Hematopoietic multipotent progenitor cell treated with erythropoietin and hydrocortisone succinate and interleukin-3 and kit ligand, for 6 days (in vitro differentiated cells): ENCODE results near the gene TFRC.
"Not testable (repeated sequence)": the region's sequence is repeated elsewhere in the genome, so short reads cannot be mapped to it uniquely, and the experiment has no call there.

Experiments used
- DNase-seq: peaks from one replicate; pipeline ENCODE4 v3.0.0-alpha.2; 2015

Gene TFRC

DNA sequence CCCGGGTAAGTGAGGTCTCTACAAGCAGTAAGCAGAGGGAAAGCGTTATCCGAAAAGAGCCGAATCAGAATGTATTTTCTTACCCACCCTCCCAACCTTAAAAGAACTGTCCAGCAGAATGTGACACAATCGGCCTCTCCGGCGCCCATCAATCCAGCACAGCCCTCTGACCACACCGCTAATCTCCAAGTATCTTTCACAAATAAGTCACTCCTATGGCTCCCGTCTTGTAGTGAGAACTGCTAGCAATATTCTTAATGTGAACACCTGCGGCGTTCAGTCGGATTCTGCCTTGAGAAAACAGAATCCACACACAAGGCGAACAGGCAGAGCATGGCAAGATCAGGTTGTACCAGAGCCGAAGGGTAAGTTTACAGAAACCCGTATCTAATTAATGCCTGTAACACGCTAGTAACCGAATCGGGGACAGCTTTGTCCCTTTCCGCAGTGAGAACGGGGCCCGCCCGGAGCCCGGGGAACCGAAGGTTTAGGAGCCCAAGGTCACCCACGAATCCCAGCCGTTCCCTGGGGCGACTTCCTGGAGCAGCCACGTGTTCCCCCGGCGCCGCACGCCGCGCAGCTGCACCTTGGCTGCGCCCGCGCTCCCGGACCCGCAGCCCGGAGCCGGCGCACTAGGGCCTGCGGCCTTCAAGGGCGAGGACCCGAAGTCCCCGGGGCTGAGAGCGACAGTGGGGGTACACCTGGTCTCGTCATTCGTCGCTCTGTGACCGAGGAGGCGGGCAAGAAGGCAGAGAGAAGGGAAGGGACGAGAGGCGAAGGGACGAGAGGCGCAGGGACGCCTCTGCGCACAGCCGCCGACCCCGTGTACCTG, 672 bp downstream of the TFRC start:
- DNase-seq, result peak; percentile 63

GRCh38 chr3:196080101-196080846, 1.6 kb downstream of the TFRC start:
- peak; percentile 70 for DNase-seq

GRCh38 chr3:196079682-196080081, 2.2 kb downstream of the TFRC start:
- peak; percentile 54 for DNase-seq

DNA sequence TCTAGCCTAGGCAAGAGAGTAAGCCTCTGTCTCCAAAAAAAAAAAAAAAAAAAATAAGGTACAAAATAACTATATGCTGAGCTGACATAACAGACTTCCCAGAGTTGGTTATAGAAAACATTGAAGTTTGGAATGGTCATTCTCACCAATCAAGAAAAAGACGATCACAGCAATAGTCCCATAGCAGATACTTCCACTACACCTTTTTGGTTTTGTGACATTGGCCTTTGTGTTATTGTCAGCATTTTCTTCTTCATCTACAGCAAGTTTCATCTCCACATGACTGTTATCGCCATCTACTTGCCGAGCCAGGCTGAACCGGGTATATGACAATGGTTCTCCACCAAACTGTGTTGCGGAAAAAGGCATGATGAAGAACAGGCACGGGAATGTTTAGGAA, 6.9 kb downstream of the TFRC start:
- peak; percentile 44 for DNase-seq

DNA sequence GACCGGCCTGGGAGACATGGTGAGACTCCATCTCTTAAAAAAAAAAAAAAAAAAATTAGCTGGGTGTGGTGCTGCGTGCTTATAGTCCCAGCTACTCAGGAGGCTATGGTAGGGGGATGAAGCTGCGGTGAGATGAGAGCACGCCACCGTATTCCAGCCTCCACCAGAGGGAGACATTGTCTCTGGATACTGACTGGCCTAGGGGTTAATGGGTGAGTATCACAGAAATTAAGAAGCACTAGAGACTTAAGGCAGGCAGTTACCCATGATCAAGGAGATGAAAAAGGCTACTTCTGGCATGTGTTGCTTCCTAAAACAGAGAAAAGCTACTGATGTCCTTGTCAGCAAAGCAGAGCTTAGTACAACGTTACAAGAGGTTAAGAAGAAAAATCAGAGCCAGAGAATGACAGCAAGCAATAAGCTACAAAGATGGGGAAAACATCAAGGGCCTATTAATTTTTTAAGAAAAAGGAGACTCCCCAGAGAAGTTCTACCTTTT, 8.6 kb downstream of the TFRC start:
- DNase-seq, result peak; percentile 90

DNA sequence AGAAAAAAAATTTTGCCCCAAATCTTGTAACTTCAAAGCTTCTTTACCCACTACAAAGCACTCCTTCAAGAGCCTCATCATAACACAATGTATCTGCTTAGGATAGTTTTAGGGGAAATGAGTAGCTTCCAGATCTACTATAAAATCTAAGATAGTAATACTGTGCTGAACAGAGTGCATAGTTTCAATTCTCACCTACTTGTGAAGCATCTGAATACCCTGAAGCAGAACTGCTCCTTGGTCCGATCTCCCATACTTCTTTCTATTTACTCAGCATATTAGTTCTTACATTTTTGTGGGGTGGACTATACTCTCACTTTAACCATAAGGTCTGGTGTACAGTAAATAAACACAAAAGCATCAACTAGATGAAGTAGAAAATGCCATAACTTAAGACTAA, 9.6 kb downstream of the TFRC start:
- DNase-seq, result peak; percentile 20

DNA sequence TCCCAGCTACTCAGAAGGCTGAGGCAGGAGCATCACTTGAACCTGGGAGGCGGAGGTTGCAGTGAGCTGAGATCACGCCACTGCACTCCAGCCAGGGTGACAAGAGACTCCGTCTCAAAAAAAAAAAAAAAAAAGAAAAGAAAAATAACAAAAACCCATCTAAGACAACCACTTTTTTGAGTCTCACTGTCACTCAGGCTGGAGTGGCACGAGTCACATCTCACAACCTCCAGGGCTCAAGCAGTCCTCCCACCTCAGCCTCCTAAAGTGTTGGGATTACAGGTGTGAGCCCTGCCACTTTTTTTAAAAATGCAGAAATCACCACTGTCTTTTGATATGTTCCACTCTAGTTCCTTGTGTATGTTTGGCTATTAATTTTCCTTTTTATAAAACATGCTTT, 13.1 kb downstream of the TFRC start:
- DNase-seq, result peak; percentile 46

DNA sequence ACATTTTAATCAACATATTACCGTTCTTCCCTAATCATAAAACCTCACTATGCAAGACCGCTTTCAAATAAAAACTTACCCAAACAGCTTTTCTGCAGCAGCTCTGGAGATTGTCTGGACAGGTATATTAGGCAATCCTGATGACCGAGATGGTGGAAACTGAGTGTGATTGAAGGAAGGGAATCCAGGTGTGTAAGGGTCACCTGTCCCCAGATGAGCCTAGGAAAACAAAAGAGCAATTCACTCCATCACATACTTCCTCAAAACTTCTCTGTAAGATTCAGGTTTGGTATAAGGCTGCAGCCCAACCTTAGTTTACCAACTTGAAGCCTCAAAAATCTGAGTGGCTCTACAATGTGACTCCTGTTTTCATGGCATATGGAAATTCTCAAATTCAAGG, 14.5 kb downstream of the TFRC start:
- DNase-seq, result peak; percentile 12

GRCh38 chr3:196063971-196064370, 17.9 kb downstream of the TFRC start:
- DNase-seq, result peak; percentile 43

DNA sequence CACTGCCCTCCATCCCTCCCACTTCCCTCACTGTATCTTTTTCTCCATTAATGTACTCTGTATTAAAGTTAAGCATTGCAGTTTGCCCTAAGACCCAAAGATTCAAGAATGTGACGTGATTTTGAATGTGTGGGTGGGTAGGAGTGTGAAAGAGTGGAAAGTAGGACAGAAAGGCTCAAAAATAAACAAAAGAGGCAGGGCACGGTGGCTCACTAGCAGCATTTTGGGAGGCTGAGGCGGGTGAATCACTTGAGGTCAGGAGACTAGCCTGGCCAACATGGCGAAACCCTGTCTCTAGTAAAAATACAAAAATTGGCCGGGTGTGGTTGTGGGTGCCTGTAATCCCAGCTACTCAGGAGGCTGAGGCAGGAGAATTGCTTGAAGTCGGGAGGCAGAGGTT, 18.4 kb downstream of the TFRC start:
- peak; percentile 38 for DNase-seq

GRCh38 chr3:196063049-196063448, 18.8 kb downstream of the TFRC start:
- DNase-seq, result no peak

DNA sequence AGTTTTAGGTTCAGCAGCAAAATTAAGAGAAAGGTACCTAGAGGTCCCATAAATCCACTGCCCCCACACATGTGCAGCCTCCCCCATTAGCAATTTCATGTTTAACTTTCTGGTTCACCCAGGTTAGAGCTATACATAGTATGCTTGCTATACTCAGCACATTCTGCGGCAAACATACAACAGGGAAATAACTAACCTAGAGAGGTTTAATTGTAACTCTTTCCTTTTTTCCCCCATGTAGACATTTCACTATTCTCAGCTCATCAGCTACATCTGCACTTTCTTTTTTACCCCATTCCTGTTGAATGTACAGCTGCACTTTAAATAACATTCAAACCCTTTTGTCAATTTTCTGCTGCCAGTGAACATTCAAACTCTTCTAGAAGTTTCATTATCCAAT, 21.1 kb downstream of the TFRC start:
- peak; percentile 51 for DNase-seq

DNA sequence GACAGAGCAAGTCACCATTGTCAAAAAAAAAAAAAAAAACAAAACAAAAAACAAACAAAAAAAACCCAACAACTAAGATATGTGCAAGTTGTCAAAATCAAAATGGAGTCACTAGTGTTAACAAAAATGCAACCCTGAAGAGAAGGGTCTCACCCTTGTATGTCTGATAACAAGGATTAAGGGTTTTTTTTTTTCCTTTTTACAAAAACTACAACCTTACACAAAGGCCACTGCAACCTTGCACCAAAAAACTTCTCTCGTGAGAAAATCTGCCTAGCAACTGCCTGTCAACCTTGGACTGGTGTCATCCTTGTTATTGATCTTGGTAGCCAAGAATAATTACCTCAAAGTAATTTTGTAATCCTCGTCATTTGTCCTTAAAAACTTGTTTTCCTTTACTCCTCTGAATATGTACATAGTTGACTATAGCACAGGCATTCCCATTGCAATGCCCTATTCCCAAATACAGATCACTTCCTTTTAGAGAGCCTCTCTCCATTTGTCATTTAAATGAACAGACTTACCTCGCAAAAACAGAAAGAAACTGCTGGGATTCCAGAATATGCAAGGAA, 24.0 kb downstream of the TFRC start:
- peak; percentile 49 for DNase-seq

GRCh38 chr3:196056371-196056770, 25.5 kb downstream of the TFRC start:
- DNase-seq, result not testable (repeated sequence)

- peak; percentile 74 for DNase-seq
Measured at GRCh38 chr3:196055683-196056270, 26.1 kb downstream of the TFRC start.

GRCh38 chr3:196055240-196055639, 26.6 kb downstream of the TFRC start:
- peak; percentile 53 for DNase-seq

GRCh38 chr3:196054661-196055060, 27.2 kb downstream of the TFRC start:
- DNase-seq, result peak; percentile 53

DNA sequence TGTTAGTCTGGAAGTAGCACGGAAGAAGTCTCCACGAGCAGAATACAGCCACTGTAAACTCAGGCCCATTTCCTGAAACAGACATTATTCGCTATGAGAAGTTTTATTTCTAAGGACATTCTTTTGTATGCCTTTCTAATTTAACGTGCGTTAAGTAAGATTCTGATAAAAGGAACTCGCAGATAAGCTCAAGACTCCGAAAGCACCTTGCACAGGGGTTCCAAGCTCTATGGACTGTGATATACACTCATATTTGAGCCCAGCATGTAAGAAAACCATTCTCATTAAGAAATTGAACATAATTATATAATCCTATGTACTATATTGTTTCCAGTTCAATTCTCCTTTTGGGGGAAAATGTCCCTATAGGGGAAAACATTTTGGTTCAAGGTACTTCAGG, 28.4 kb downstream of the TFRC start:
- DNase-seq, result no peak

DNA sequence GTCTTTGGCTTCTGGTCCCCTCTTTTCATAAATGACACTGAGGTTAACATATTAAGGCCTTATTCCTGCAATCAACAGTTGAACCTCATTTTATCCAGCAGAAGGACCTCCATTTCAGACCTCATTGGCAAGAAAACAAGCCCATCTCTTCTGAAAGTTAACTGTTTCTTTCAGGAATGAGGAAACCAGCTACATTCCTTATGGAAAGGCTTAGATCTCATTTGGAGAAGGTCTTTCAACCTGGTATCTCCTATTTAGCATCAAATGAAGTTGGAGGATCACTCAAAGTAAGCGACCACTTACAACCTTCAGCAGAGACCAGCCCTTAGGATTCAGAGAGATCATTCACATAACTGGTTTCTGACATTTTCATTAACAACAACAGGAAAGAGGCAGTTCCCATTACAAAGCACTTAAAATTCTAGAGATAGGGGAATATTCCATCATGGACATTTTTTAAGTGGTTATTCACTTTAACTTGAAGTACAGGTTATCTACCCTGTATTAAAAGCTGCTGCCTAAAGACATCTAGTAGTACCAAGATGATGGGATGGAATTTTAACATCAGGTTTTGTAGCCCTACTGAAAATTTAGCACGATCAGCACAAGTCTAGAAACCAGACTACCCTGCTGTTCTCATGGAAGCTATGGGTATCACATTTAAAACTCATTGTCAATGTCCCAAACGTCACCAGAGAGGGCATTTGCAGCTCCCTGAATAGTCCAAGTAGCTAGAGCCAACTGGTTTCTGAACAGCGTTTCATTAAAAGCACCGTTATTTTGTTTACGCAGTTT, 30.4 kb downstream of the TFRC start:
- DNase-seq, result peak; percentile 45

GRCh38 chr3:196050597-196050996, 31.3 kb downstream of the TFRC start:
- peak; percentile 27 for DNase-seq

DNA sequence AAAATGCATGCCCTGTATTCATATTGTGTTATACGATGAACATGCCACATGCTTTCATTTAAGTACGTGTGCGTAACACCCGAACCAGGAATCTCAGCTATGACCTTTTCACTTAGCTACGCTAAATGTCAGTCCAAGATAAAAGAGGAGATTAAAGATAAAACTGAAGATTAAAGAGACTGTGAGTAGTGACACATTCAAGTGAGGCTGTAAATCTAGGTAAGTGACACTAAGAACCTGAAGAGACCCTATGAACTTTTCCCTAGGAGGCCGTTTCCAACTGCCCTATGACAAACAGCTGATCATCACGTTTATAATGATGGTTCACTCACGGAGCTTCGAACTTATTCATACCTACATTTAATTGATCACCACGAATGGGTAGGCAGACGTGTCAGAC, 32.2 kb downstream of the TFRC start:
- DNase-seq, result peak; percentile 42

- no peak for DNase-seq
Measured at GRCh38 chr3:196048922-196049598, 32.8 kb downstream of the TFRC start.
